Gastrocnemius medialis (tissue), 4 donors: ENCODE measurements around the gene SDHAF3.

ENCODE experiments used
- CTCF ChIP-seq, 5 experiments: fragments of 450-650 bp in 3 of 5; fragments of 200-600 bp in 2 of 5; sonication (generic) in 2 of 5; IDR thresholded peaks in 4 of 5; conservative IDR thresholded peaks in 1 of 5; 1 replicate in 4 of 5; 2 replicates in 1 of 5; pipeline ENCODE4 v1.5.1; 2016 to 2019; ENCODE audit warnings: antibody characterized with exemption in 5 of 5, mild to moderate bottlenecking in 3 of 5, moderate library complexity in 3 of 5
- POLR2A ChIP-seq, 2 donors: fragments of 450-650 bp; IDR thresholded peaks; one replicate each; pipeline ENCODE4 v1.6.1; 2017; ENCODE audit warnings: antibody characterized with exemption in 2 of 2, mild to moderate bottlenecking in 2 of 2, moderate library complexity in 2 of 2

GRCh38 chr7:97204821-97205220, 87.3 kb downstream of the SDHAF3 start:
- TF ChIP-seq CTCF (IDR thresholded peaks at IDR 0.05 in 4 of 5, conservative IDR thresholded peaks at IDR 0.05 in 1 of 5) (no peak), POLR2A (IDR thresholded peaks at IDR 0.05) (no peak)
